H1 (cell line): ENCODE results near the gene MYBPC3. TPM values are rescaled to one million over a fixed set of nuclear protein-coding genes. Genes with fewer than 3 reads are reported as not detected.

Source experiments
- CHD7 ChIP-seq: fragments of 300-600 bp; sonication (generic); IDR thresholded peaks from 2 replicates; pipeline ENCODE4 v1.7.1; 2012; ENCODE audit warnings: low read length, moderate library complexity, mild to moderate bottlenecking, inconsistent platforms; ENCODE audit not compliant: insufficient replicate concordance
- CREB1 ChIP-seq: IDR thresholded peaks from 2 replicates; pipeline ENCODE4 v1.6.1; 2012; ENCODE audit warnings: inconsistent platforms
- KDM5A ChIP-seq: fragments of 200-600 bp; IDR thresholded peaks from 2 replicates; pipeline ENCODE4 v1.7.1; 2012; ENCODE audit warnings: mild to moderate bottlenecking, low read length, inconsistent platforms, mixed read lengths
- polyA plus RNA-seq, 7 experiments: library from polyadenylated mRNA; depleted of rRNA in 3 of 7; stranded (reverse) in 5 of 7; unstranded in 2 of 7; fragments of >200 nt in 5 of 7; fragments of 200-250 nt in 2 of 7; gene quantifications; 1 replicate in 5 of 7; 2 replicates in 1 of 7; 4 replicates in 1 of 7; pipeline versions ENCODE4 v1.2.1 to v1.2.3, GENCODE V29; 2011 to 2013; ENCODE audit warnings: missing spikeins in 2 of 7, mixed read lengths in 2 of 7
- total RNA-seq: library from RNA; stranded (reverse); fragmentation: NEBNext Ultra II Directional; extraction: Animal tissue kit (Norgen Biotek cat#: 25700); gene quantifications from 2 replicates; pipeline ENCODE4 v1.2.1, GENCODE V29; 2021

Gene MYBPC3
- total and polyA plus RNA-seq, 2 of the 8 experiments (the other 6 are each of a cell fraction or from before 2014, with no cell fraction given), result 0.05 TPM; not detected in 1

GRCh38 chr11:47359586-47359985 is 7.1 kb upstream of the MYBPC3 start (continued):
- no peak for TF ChIP-seq CHD7
- no peak for TF ChIP-seq KDM5A
- TF ChIP-seq CREB1, result no peak
